Measurements from ENCODE around the gene SRMS.

Gene SRMS

DNA sequence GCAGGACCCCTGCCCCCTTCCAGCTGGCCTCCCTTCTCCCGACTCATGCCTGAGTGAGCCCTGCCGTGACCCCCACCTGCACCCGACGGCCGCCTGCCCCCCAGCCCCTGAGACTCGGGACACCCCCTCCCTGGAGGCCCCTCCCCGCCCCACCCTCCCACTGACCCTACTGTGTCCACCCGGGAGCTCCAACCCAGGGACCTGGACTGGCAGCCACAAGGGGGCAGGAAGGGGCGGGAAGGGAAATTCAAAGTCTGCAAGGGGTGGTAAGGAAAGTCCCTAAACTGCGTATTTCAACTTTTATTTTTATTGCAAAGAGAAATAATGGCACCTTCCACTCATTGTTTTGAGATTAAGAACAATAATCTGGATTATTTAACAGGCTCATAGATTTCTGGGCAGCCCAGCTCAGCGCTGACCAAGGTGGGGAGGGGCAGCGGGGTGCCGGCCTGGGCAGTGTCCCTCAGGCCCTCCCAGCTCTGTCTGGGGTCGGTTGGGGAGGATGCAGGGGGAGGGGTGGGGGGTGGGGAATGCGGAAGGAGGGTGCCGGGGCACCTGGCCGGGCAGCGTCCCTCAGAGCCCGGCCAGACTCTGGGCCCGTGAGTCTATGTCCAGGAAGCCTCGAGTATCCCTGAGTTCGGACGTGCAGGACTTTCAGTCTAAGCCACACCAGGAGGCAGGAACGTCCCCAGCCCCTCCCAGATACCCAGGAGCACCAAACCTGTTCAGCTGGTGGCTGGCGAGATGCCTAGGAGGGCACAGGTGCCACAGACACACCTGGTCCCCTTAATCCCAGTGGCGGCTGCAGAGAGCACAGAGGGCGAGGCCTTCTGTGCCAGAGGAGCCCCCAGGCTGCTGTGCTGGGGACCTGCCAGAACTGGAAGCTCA is 9.1 kb downstream of the SRMS start:
- DNase-seq (ENCODE audit: low spot score), result no peak

- peak; percentile 99 for DNase-seq (ENCODE audit: low spot score)
Observed at GRCh38 chr20:63537525-63538203, 9.9 kb downstream of the SRMS start.

GRCh38 chr20:63536997-63537524 is 10.5 kb downstream of the SRMS start, which contains the start of gene PTK6:
Gene PTK6, minus strand, starts transcription at chr20:63537376. Its CDS starts 62 bp downstream, at chr20:63537314.
- peak; percentile 66 for DNase-seq (ENCODE audit: low spot score)

DNA sequence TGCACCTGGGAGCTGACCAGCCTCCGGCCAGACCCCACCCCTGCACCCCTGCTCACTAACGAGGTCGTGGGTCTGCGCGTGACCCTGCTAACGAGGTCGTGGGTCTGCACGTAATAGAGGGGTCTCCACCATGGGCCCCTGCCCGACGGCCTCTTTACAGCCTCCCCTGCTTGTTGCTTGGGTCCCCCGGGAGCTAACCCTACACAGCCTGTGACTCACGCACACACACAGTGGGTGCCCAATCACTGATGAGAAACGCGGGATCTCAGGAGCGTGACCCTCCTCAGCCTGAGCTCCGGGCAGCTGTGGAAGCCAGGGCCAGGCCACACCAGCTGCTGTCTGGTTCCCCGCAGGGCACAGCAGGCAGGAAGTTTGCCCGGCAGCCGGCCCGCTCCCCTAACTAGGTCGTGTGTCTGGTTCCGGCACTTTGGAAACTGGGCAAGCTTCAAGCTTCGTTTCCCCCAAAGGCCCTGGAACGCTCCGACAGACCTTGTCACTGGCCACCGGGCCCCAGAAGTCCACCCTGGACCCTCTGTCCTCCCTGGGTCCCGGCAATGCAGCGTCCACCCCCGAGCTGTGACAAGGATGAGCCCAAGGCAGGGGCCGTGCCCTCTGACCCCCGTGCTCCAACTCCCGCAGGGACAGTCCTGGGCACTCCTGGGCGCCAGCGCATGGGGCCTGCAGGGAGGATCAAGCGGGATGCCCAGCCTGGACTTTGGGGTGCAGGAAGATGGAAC is 11.1 kb downstream of the SRMS start:
- DNase-seq (ENCODE audit: low spot score), result peak; percentile 72

DNA sequence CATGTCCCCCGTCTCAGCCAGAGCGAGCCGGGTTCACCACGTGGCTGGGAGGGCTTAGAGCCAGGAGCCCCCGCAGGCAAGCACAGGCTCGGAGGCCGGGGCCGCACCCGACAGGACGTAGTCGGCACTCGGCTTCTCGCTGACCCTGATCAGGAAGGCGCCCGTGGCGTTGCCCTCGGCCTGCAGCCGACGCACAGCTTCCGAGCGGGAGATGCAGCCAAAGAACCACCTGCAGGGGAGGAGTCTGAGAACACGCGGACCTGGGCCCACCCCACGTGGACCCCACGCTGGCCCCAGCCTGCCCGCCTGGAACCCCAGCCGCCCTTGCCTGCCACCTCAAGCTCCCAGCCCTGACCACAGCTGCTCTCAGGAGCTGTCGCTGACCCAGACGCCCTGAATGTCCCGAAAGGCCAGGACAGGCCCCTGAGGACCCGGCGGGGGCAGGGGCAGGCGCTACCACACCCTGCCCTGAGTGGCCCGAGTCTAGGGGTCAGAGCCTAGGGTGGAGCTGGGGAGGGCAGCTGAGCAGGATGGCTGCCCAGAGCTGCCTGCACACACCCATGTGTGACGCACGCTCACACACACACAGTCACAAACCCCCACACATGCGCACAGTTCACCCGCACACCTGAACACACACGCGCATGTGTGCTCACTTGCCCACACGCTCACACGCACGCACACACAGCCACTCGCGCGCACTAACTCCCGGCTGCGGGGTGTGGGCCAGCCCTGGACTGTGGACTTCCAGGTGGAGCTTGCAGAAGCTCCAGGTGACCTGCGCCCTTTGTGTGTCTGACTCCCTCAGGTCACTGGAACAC is 12.5 kb downstream of the SRMS start:
- no peak for DNase-seq (ENCODE audit: low spot score)

- no peak for DNase-seq (ENCODE audit: low spot score)
Observed at GRCh38 chr20:63534427-63534830, 13.1 kb downstream of the SRMS start.

GRCh38 chr20:63533871-63534393 is 13.6 kb downstream of the SRMS start:
- no peak for DNase-seq (ENCODE audit: low spot score)

GRCh38 chr20:63533388-63533787 is 14.2 kb downstream of the SRMS start:
- DNase-seq (ENCODE audit: low spot score), result no peak

DNA sequence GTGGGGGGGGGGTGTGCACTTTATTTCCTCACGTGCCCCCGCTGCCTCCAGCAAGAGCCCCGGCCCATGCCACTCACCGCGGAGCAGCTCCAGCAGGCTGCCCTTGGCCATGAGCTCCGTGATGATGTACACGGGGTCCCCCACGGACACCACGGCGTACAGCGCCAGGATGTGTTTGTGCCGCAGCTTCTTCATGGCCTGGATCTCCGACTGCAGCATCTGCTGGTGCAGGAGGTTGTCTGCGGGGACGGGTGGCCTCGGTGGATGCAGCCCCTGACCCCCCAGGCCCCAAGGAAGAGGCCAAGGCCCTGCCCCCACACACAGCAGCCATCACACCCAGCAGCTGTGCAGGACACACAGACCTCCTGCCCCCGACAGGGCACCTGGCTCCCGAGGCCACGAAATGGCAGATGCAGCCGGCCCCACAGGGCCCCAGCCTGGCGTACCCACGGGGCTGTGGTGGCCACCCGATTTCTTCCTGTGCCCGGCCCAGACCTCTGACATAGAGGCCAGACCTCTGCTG is 15.0 kb downstream of the SRMS start:
- no peak for DNase-seq (ENCODE audit: low spot score)

DNA sequence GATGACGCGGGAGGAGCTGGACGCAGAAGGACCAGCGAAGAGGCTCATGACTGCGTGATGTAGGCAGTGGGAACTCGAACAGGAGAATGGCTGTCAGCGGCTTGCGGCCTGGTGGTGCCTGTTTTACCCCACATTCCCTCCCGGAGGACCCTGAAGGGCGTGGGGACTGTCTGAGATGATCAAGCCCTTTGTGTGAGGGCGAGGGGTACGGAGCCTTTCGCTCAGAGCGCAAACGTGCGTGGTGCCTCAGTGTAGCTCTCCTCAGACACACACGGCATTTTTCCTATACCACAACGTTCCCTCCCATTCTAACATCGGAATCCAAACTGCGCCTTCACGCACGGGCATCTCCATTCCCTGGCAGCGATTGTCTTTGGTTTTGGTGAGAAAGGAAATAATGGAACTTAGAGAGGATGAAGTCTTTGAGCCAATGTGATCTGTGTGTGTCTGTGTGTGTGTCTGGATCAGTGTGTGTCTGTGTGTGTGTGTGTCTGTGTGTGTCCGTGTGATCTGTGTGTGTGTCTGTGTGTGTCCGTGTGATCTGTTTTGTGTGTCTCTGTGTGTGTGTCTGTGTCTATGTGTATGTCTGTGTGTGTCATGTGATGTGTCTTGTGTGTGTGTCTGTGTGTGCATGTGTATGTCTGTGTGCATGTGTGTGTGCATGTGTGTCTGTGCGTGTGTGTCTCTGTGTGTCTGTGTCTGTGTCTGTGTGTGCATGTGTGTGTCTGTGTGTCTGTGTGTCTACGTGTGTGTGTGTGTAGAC is 15.7 kb downstream of the SRMS start:
- no peak for DNase-seq (ENCODE audit: low spot score)

DNA sequence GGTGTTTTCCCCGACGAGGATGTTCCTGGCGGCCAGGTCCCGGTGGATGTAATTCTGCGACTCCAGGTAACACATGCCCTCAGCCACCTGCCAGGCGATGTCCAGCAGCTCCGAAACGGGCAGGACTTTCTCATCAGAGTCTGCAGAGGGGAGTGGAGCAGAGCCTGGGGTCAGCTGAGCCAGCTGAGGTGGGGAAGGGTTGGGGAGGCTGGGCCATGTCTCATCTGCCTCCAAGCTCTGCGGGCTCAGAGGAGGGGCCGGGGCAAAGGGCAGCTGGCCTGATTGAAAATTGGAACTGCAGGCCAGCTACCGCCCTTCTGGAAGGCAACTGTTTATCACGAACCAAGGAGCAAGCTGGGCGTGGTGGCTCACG is 16.8 kb downstream of the SRMS start:
- no peak for DNase-seq (ENCODE audit: low spot score)

GRCh38 chr20:63529861-63530787 is 17.4 kb downstream of the SRMS start:
- no peak for DNase-seq (ENCODE audit: low spot score)

GRCh38 chr20:63529180-63529860 is 18.2 kb downstream of the SRMS start:
- DNase-seq (ENCODE audit: low spot score), result no peak

- DNase-seq (ENCODE audit: low spot score), result no peak
Observed at GRCh38 chr20:63527184-63527583, 20.4 kb downstream of the SRMS start.

DNA sequence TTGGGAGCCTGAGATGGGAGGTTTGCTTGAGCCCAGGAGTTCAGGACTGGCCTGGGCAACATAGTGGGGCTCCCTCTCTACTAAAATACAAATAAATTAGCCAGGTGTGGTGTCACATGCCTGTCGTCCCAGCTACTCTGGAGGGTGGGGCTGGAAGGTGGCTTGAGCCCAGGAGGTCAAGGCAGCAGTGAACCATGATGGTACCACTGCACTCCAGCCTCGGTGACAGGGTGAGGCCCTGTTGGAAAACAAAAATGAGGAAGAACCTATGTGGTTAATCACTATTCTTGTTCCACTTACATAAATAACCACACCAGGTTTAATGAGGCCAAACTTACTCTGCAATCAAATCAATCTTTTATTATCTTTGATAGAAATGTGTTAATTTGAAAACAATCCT is 21.6 kb downstream of the SRMS start:
- no peak for DNase-seq (ENCODE audit: low spot score)

GRCh38 chr20:63525185-63525584 is 22.4 kb downstream of the SRMS start:
- DNase-seq (ENCODE audit: low spot score), result no peak

DNA sequence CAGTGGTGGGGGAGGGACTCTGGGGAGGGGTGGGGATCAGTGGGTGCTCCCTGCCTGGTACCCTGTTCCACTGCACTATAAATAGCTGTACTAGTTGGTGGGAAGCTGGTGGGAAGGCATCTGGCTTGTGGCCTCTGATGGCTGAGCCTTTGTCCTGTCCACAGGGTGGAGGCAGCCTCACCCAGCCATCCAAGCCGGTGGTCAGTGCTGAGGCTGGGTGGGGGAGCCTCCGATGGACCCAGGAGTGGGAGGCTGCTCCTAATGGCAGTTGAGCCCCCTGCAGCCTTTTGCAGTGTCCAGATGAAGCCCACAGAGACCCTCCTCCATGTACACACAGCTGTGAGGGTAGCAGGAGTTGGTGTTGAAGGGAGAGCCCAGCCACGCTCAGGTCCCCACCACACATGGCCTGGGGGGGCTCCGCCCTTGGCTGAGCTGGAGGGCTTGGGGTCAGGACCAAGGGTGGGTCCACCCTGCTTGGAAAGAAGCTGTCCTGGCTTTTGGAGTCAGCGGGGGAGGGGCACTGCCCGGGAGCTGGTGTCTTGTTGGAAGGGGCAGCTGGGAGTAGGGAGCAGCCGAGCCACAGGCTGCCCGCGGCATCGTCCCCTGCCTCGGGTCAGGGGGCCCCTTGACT is 24.5 kb downstream of the SRMS start:
- no peak for DNase-seq (ENCODE audit: low spot score)

Data from COLO829 (cell line).